Adrenal gland (tissue), 5 donors: Measurements from ENCODE around the gene TACR2.

Experiments
- CTCF ChIP-seq, 6 experiments: fragments of 450-650 bp in 4 of 6; fragments of 200-600 bp in 2 of 6; sonication (generic) in 1 of 6; IDR thresholded peaks; 1 replicate in 5 of 6; 2 replicates in 1 of 6; pipeline versions ENCODE4 v1.5.1 to v1.8.0; 2016 to 2021; ENCODE audit warnings: antibody characterized with exemption in 6 of 6, mild to moderate bottlenecking in 2 of 6, moderate library complexity in 1 of 6
- POLR2A ChIP-seq, 2 donors: fragments of 450-650 bp; IDR thresholded peaks; one replicate each; pipeline ENCODE4 v1.6.1; 2017; ENCODE audit warnings: antibody characterized with exemption in 2 of 2, mild to moderate bottlenecking in 2 of 2, moderate library complexity in 1 of 2
- donor health status: DM: no; HTN: no; CAD: no.

GRCh38 chr10:69377933-69378332, 38.8 kb downstream of the TACR2 start:
- TF ChIP-seq CTCF (IDR thresholded peaks at IDR 0.05), result no peak
- no peak for TF ChIP-seq POLR2A (IDR thresholded peaks at IDR 0.05)
